Heart right ventricle (tissue), 16 donors: ENCODE data around the gene LUC7L. TPM values are rescaled to one million over a fixed set of nuclear protein-coding genes. Genes with fewer than 3 reads are reported as not detected.

Source experiments
- ATAC-seq, 8 donors: fragments of 200-7000 bp; cut with Tn5 transposase; one replicate each; pipeline ENCODE4 v1.9.1; 2020; ENCODE audit warnings: mild to moderate bottlenecking in 8 of 8, moderate library complexity in 8 of 8, moderate number of reproducible peaks in 1 of 8
- DNase-seq, 2 donors: peaks; one replicate each; pipeline ENCODE4 v3.0.0-alpha.2; 2020
- H3K27ac ChIP-seq, 10 donors: fragments of 200-600 bp; sonication (generic) in 2 of 10; one replicate each; pipeline versions ENCODE4 v1.5.0 to v1.8.0; 2020 to 2022; ENCODE audit warnings: mild to moderate bottlenecking in 3 of 10
- H3K27me3 ChIP-seq, 7 donors: fragments of 200-600 bp; one replicate each; pipeline ENCODE4 v1.8.0; 2021 to 2022; ENCODE audit warnings: mild to moderate bottlenecking in 2 of 7
- H3K36me3 ChIP-seq, 9 donors: fragments of 200-600 bp; sonication (generic) in 1 of 9; one replicate each; pipeline versions ENCODE4 v1.5.0 to v1.8.0; 2020 to 2022; ENCODE audit warnings: mild to moderate bottlenecking in 2 of 9
- H3K4me1 ChIP-seq, 9 donors: fragments of 200-600 bp; sonication (generic) in 1 of 9; one replicate each; pipeline versions ENCODE4 v1.5.0 to v1.8.0; 2020 to 2022; ENCODE audit warnings: mild to moderate bottlenecking in 4 of 9
- H3K4me3 ChIP-seq, 10 donors: fragments of 200-600 bp; sonication (generic) in 2 of 10; one replicate each; pipeline versions ENCODE4 v1.5.0 to v1.8.0; 2020 to 2022; ENCODE audit warnings: mild to moderate bottlenecking in 7 of 10, moderate library complexity in 2 of 10
- H3K9me3 ChIP-seq, 11 donors: fragments of 200-600 bp in 10 of 11; sonication (generic) in 2 of 11; one replicate each; pipeline versions ENCODE4 v1.5.0 to v1.8.0; 2013 to 2022; ENCODE audit warnings: mild to moderate bottlenecking in 2 of 11, control low read depth in 1 of 11, moderate library complexity in 1 of 11
- WGBS, 2 donors: extraction: QIAGEN DNeasy Blood & Tissue Kit; methylation state at CpG; one replicate each; pipeline ENCODE4 v1.1.7; 2013; ENCODE audit warnings: inconsistent platforms in 1 of 2; 5-methylcytosine and 5-hydroxymethylcytosine counted together
- intact Hi-C, 10 donors: fragments of 100-400 bp; cut with DNase I; formaldehyde crosslinking; loops; one replicate each; pipeline versions ENCODE4 v1.11.1 to v1.14.2; 2022
- polyA plus RNA-seq, 2 donors: library from polyadenylated mRNA; stranded (reverse); fragments of 200-250 nt; gene quantifications; one replicate each; pipeline ENCODE4 v1.2.3, GENCODE V29; 2013
- total RNA-seq, 10 donors: library from RNA; stranded (reverse); fragmentation: NEBNext Ultra II Directional in 3 of 10; extraction: Animal tissue kit (Norgen Biotek cat#: 25700) in 3 of 10; gene quantifications; one replicate each; pipeline versions ENCODE4 v1.2.1 to v1.2.4, GENCODE V29; 2021 to 2023
- TF ChIP-seq, protein P1 (sequence below), 9 donors: fragments of 200-600 bp; sonication (generic) in 2 of 9; IDR thresholded peaks; one replicate each; pipeline versions ENCODE4 v1.5.0 to v1.8.0; 2021 to 2022; ENCODE audit warnings: antibody characterized with exemption in 9 of 9, mild to moderate bottlenecking in 5 of 9, moderate library complexity in 1 of 9
- donor health status: Arrhythmogenic right ventricular cardiomyopathy.
- donor health status: ischemic (EF 13 %, LVEDD 7.1; RV severe dilation, severe dysfunction).
- donor health status: healthy with polysubstance abuse.
- donor health status: DM: no; HTN: yes; CAD: no.
- donor health status: DM: no; HTN: no; CAD: no.
- donor health status: ischemic (EF 25% LVEDD 6.9; RV normal size, moderate dysfunction).
- donor health status: ischemic (EF 25% LVEDD 5.7; RV mildly dilated, moderate dysfunction).
- donor health status: healthy.
- donor health status: DM: yes; HTN: yes; CAD: no.
- donor health status: Ischemic cardiomyopathy.
- donor health status: ischemic (EF 35%, LVEDD 5.7; RV mildly dilated, moderate dysfunction).
- donor health status: nonischemic (EF 11% LVEDD 7.7; RV severe dilation, severe dysfunction).
- donor health status: DM: yes; HTN: yes; CAD: no.
- donor health status: PGD.
- donor health status: ischemic (EF 29% LVEDD 5.4; RV normal size, mild dysfunction).
- donor health status: nonischemic (EF 23%, LVEDD 6.1; RV moderate dilation, normal function).

The LUC7L gene
- total and polyA plus RNA-seq, 12 donors: 14.4 to 139 (median 20.8) TPM

DNA sequence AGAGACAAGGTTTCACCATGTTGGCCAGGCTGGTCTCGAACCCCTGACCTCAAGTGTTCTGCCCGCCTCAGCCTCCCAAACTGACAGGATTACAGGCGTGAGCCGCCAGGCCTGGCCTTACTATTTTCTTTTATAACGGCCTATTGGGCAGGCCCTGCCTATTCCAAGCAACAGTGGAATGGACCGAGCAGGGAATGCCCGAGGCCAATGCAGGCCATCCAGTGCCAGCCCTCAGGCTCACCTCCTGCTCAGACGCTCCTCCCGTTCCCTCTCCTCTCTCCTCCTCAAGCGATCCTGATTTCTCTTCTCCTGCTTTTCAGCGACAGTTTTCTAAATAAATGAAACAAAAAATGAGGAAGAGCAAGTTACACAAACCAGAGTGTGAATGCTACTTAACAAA is 36.6 kb downstream of the LUC7L start:
- WGBS, 2 donors: 95 to 96% methylated on average over 11 of the region's 11 CpGs
- H3K36me3 ChIP-seq: peaks cover 13 to 100% (median 83%) of the 10 kb centered on the region in 9 donors

DNA sequence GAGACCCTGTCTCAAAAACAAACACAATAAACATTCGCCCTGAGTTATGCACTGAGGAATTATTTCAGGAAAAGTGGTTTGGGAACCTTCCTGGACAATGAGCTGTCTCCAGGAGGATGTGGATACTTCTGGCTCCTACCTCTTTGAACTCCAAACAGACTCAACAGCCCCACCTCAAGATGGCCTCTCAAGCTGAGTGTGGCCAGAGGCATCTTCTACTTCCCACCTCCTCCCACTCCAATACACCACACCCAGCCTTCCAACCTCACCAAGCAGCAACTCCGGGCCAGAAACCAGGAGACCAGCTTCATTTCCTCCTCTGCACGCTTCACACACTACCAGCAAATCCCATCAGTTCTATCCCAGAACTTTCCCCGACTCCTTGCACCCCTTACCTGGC is 37.4 kb downstream of the LUC7L start:
- H3K9me3 ChIP-seq: no peaks in the 10 kb centered on the region
- no peak overlapping the region for H3K4me3 ChIP-seq
- WGBS, 2 donors: 93% methylated on average over 4 of the region's 4 CpGs
- no peak for ATAC-seq
- intact Hi-C loops: no loop called here
- H3K27me3 ChIP-seq: no peaks in the 10 kb centered on the region
- TF ChIP-seq, protein P1, sequence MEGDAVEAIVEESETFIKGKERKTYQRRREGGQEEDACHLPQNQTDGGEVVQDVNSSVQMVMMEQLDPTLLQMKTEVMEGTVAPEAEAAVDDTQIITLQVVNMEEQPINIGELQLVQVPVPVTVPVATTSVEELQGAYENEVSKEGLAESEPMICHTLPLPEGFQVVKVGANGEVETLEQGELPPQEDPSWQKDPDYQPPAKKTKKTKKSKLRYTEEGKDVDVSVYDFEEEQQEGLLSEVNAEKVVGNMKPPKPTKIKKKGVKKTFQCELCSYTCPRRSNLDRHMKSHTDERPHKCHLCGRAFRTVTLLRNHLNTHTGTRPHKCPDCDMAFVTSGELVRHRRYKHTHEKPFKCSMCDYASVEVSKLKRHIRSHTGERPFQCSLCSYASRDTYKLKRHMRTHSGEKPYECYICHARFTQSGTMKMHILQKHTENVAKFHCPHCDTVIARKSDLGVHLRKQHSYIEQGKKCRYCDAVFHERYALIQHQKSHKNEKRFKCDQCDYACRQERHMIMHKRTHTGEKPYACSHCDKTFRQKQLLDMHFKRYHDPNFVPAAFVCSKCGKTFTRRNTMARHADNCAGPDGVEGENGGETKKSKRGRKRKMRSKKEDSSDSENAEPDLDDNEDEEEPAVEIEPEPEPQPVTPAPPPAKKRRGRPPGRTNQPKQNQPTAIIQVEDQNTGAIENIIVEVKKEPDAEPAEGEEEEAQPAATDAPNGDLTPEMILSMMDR (IDR thresholded peaks at IDR 0.05): no peak
- H3K27ac ChIP-seq: no peak overlapping the region
- DNase-seq: no peak
- peaks cover 6 to 98% (median 79%) of the 10 kb centered on the region in 9 donors for H3K36me3 ChIP-seq
- H3K4me1 ChIP-seq: no peaks in the 10 kb centered on the region

More for the DNA sequence above, 36.6 kb downstream of the LUC7L start:
- Histone ChIP-seq H3K4me1 (no peaks in the 10 kb centered on the region), H3K27ac (no peak overlapping the region), H3K4me3 (no peak overlapping the region), H3K27me3 (no peaks in the 10 kb centered on the region), H3K9me3 (no peaks in the 10 kb centered on the region)
- no peak for DNase-seq
- no peak for ATAC-seq
- intact Hi-C loops: no loop called here
- TF ChIP-seq, protein P1 (IDR thresholded peaks at IDR 0.05): no peak

DNA sequence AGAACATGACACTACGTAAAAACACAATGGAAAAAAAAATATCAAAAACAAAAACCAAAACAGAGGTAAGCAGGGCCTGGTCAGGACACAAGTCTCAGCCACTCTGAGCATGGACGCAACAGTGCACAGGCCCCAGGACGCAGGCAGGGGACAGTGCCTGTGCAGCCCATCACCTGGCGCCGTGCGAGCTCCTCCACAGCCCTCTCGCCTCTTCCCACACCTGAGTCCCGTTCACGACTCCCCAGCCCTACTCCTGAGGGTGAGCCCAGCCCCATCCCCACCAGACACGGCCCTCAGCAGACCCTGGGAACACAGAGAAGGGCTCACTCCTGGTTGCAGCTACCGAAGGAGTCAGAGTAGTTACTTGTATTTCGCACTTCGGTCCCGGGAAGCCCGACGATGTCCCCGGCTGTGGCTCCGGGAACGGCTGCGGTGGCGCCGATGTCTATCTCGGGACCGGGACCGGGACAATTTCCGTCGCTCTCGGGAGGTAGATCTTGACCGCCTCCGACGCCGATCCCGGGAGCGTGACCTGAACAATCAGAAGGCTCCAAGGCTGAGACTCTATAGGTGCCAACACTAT is 39.6 kb downstream of the LUC7L start:
- Histone ChIP-seq H3K27me3 (no peaks in the 10 kb centered on the region), H3K4me3 (no peak overlapping the region), H3K9me3 (no peaks in the 10 kb centered on the region), H3K27ac (no peak overlapping the region), H3K4me1 (no peaks in the 10 kb centered on the region), H3K36me3 (peaks cover 2 to 85% (median 62%) of the 10 kb centered on the region in 9 donors)
- intact Hi-C loops: no loop called here
- WGBS, 2 donors: 94 to 96% methylated on average over 34 of the region's 34 CpGs
- ATAC-seq: peak in 1 of 8 donors; percentile 24
- no peak for DNase-seq
- TF ChIP-seq, protein P1 (IDR thresholded peaks at IDR 0.05): no peak

DNA sequence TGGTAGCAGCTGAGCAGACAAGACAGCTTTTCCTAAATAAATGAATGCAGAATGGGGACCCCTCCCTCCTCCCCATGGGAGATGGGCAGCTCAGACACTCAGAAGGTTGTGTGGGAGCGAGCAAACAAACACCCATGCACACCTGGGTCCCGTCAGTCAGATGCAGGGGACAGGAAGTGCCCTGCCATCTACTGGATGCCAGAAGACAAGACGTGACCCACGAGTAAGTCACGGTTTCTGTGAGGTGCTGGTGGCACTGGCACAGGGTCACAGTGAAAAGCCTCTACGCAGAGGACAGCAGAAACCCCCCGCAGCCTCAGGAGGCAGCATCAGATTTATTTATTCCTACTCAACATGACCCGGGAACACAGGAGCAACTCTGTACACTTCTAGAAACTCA is 40.6 kb downstream of the LUC7L start:
- H3K27me3 ChIP-seq: no peaks in the 10 kb centered on the region

More for the DNA sequence above, 40.6 kb downstream of the LUC7L start:
- Histone ChIP-seq H3K36me3 (peaks cover 0 to 80% (median 52%) of the 10 kb centered on the region in 9 donors), H3K4me3 (no peak overlapping the region), H3K9me3 (no peaks in the 10 kb centered on the region), H3K27ac (no peak overlapping the region), H3K4me1 (no peaks in the 10 kb centered on the region)
- TF ChIP-seq, protein P1 (IDR thresholded peaks at IDR 0.05): no peak
- WGBS, 2 donors: 74 to 79% methylated on average over 8 of the region's 8 CpGs
- no peak for DNase-seq
- ATAC-seq: no peak
- intact Hi-C loops: no loop called here
